ENCODE measurements around the gene TMEM63C.
A peak's percentile ranks its signal among the peaks of the same experiment; 100 is the strongest.
"Not testable (repeated sequence)": the region's sequence is repeated elsewhere in the genome, so short reads cannot be mapped to it uniquely, and the experiment has no call there.

TMEM63C gene

DNA sequence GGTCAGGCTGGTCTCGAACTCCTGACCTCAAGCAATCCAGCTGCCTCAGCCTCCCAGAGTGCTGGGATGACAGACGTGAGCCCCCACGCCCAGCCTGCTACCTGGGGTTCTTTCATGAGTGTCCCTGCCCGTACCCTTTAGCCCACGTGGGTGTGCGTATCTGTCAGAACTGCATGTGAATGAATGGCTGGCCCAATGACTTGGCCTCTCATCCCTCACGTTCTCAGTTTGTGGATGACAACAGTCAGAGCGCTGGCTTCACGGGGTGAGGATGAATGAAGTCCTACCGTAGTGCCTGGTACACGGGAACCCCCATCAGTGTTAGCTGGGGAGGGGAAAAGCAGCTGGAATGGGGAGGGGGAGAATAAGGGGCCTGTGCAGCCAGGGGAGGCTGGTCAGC lies 23.9 kb upstream of the TMEM63C start:
- no peak for DNase-seq

- peak; percentile 91 for DNase-seq
These were observed 23.3 kb upstream of the TMEM63C start for GRCh38 chr14:77158175-77158881.

DNA sequence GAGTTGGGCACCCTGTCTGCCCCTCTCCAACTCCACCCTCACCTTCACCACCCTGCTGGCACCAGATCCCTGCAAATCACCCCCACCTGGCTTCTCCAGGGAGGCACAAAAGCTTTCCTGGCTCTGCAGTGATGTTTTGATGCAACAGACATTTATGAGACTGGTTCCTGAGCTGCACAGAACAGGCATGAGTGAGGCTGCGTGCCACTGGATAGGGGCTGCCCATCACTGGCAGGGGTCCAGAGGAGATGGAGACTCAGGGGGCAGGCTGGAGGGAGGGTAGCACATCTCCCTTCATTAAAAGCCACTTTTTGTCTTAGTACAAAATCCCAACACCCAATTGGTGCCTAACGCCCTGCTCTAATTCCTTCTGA lies 22.7 kb upstream of the TMEM63C start:
- peak; percentile 37 for DNase-seq

DNA sequence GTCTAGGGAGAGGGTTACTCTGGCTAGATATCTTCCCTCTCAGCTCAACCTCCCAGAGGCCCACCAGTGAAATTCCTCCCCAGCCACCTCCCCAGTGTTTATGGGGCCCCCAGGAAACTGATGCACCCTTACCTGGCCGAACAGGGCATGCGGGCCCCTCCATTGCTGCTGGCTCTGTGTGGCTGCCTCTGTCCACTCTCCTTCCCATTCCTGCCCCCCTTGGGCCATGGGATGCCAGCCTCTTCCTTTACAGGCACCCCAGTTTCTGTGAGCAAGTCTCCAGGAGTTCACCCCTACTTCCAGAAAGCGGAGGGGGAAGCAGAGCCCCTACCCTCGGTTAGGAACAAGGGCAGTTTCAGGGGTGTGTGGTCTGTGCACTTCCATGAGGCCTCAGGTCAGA lies 20.6 kb upstream of the TMEM63C start:
- no peak for DNase-seq

- no peak for DNase-seq
These were observed 11.6 kb upstream of the TMEM63C start for GRCh38 chr14:77170045-77170444.

GRCh38 chr14:77172916-77173315 lies 8.7 kb upstream of the TMEM63C start:
- DNase-seq: no peak

DNA sequence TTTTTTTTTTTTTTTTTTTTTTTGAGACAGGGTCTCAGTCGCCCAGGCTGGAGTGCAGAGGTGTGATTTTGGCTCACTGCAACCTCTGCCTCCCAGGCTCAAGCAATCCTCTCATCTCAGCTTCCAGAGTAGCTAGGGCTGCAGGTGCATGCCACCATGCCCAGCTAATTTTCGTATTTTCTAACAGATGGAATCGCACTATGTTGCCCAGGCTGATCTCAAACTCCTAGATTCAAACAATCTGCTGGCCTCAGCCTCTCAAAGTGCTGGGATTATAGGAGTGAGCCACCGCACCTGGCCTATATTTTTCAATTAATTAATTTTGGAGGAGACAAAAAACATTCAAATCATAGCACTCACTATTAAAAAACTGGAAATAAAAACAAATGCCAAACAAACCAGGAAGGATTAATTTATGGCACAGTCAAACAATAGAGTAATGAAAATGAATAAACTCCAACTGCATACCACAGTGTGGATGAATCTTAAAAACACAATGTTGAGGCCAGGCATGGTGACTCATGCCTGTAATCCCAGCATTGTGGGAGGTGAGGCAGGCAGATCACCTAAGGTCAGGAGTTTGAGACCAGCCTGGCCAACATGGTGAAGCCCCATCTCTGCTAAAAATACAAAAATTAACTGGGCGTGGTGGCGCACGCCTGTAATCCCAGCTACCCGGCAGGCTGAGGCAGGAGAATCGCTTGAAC lies 7.5 kb upstream of the TMEM63C start:
- not testable (repeated sequence) for DNase-seq

- no peak for DNase-seq
These were observed 5.8 kb upstream of the TMEM63C start for GRCh38 chr14:77175843-77176242.

GRCh38 chr14:77177702-77178101 lies 3.9 kb upstream of the TMEM63C start:
- no peak for DNase-seq

- no peak for DNase-seq
These were observed 2.9 kb upstream of the TMEM63C start for GRCh38 chr14:77178656-77179055.

- DNase-seq: no peak
These were observed 634 bp upstream of the TMEM63C start for GRCh38 chr14:77180726-77181602.

GRCh38 chr14:77183896-77184295 lies 2.3 kb downstream of the TMEM63C start:
- peak; percentile 86 for DNase-seq

DNA sequence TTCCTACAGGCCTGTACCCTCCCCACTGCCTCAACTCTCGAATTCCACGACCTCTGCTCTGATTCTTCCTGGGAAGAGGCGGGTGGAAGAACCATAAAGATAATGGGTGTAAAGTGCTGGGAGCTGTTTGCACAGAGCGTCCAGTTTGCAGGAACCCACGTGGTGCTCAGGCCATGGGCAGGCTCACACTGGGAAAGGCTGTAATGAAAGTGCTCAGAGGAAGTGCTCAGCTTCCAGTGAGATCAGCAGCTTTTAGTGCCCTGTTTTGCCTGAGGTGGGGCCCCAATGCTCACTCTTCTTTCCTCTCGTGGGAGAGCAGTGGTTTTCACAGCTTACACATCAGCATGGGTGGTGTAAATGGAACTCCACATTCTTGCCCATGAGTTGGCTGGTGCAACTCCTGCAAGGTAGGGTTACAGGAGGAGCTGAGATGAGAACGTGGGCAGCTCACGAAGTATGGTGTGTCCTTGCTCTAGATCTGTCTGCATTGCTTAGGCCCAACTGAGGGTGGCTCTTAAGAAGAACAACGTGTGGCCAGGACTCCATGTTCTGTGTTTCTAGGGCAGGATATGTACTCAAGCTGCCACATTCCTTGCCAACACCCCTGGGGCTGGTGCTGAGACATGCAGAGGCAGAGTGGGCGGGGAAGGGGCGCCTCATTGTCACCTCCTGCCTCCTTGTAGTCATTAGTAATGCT lies 2.9 kb downstream of the TMEM63C start:
- no peak for DNase-seq

DNA sequence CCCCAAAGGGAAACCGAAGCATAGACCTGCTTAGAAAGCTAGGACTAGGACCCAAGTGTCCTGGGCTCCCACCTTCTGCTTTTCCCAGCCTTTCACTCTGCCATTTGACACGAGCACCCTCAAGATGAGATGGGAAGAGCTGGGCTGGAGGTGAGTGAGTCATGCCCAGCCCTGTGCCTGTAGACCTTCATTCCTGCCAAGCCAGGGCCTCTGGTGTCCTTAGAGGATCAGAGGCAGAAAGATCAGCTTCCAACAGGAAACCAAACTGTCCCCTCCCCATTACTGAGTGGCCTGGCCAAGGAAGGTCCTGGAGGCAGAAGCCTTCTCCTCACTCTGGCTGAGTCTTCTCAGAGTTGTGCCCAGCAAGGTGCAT lies 3.5 kb downstream of the TMEM63C start:
- DNase-seq: no peak

DNA sequence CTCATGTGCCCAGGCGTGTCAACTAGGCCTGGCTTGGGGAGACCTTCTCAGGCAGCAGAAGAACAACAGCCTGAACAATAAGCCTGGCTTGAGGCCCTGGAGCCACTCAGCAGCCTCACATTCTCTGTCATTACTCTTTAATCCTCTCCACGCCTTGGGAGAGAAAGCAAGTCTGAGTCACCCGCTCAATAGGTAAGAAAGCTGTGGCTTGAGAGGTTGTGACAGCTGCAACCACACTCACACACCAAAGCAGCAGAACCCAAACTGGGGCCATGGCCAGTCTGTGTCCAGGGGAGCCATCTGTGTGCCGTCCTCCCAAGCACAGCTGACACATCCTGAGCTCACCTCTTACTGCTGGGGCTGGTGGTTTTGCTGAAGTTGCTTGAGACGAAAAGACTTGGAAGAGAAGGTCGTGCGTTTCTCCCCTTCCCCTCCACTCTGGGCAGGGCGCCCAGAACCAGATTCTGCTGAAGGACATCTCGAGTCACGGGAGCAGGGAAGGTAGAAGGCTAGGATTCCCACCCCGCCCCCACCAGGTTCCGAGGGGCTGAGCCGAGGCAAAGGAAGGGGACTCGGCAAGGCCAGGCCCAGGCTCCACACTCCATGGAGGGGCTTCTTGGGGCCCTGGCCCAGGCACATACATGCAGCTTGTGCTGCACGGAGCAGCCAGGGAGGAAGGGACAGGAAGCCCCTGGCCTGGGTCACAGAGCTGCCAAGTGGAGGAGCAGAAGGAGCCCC lies 5.5 kb downstream of the TMEM63C start:
- no peak for DNase-seq

- no peak for DNase-seq
These were observed 6.0 kb downstream of the TMEM63C start for GRCh38 chr14:77187649-77188012.

DNA sequence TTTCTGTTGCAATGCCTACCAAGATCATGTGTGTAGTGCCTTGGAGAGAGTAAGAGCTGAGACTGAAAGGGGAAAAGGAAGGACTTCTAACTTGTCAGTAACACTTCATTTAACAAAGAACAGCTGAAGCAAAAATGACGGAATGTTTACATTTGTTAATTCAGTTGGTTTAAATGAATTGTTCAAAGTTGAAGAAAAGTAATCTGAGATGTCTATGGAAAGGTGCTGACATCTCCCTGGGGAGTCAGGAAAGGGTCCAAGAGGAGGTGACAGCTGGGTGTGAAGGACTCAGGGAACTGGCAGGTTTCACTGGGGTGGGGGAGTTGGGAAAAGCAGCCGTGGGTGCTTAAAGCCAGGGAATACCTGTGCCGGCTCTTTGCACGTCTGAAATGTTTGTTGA lies 7.9 kb downstream of the TMEM63C start:
- peak; percentile 91 for DNase-seq

DNA sequence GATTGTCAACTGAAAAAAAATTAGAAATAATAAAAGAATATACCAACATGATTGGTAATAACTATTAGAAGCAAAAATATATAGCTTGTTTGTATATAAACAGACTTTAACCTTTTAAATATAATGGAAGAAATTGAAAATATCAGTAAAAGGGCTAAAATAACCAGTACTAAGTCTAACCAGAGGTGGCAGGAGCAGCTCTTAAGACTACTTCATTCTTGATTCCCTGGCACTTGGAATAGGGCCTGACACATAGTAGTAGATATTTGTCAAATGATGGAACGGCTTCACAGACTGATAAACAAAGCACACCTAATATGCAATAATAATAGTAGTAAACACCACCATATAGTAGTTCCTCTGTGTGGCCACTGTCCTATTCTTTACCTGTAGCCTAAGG lies 9.4 kb downstream of the TMEM63C start:
- no peak for DNase-seq

- no peak for DNase-seq
These were observed 13.1 kb downstream of the TMEM63C start for GRCh38 chr14:77194706-77195105.

- DNase-seq: no peak
These were observed 14.2 kb downstream of the TMEM63C start for GRCh38 chr14:77195766-77196165.

GRCh38 chr14:77197988-77198387 lies 16.4 kb downstream of the TMEM63C start:
- DNase-seq: no peak

DNA sequence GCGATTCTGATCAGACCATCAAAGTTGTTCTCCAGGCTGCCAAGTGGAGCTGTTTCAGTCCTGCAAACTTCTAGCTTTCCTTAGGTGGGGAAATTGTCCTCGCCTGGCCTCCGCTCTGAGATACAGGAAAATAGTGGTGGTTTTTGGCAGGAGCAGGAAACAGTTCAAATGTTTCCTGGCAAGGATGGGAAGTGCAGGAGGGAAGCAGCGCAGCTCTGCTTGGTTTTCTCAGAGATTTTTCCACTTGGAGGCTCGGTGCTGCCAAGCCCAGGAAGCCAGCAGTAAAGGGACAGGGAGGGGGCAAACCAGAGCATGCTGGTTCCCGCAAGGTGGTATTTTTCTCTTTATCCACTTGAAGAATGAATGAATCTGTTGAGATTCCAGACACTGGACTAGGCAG lies 17.0 kb downstream of the TMEM63C start:
- no peak for DNase-seq

- no peak for DNase-seq
These were observed 18.0 kb downstream of the TMEM63C start for GRCh38 chr14:77199590-77199989.

All from NCI-H2171 (cell line).